Left lobe of liver (tissue), 2 donors: ENCODE data around the gene ACTL8. TPM values are rescaled to one million over a fixed set of nuclear protein-coding genes. Genes with fewer than 3 reads are reported as not detected.
"Not testable (repeated sequence)": the region's sequence is repeated elsewhere in the genome, so short reads cannot be mapped to it uniquely, and the experiment has no call there.

Experiments used
- ATAC-seq: fragments of 200-7000 bp; cut with Tn5 transposase; one replicate; pipeline ENCODE4 v1.9.1; 2020; ENCODE audit warnings: mild to moderate bottlenecking, moderate library complexity
- DNase-seq: peaks from one replicate; pipeline ENCODE4 v3.0.0-alpha.2; 2020; ENCODE audit warnings: low spot score
- total RNA-seq: library from RNA; stranded (reverse); gene quantifications from one replicate; pipeline ENCODE4 v1.2.1, GENCODE V29; 2021
- donor health status: DM: no; HTN: no; CAD: no; lungs with moderate emphysema.
- donor health status: DM: no; HTN: yes; CAD: no.

ACTL8 gene
- total RNA-seq, 1 donor from 2014 or later, result not detected

DNA sequence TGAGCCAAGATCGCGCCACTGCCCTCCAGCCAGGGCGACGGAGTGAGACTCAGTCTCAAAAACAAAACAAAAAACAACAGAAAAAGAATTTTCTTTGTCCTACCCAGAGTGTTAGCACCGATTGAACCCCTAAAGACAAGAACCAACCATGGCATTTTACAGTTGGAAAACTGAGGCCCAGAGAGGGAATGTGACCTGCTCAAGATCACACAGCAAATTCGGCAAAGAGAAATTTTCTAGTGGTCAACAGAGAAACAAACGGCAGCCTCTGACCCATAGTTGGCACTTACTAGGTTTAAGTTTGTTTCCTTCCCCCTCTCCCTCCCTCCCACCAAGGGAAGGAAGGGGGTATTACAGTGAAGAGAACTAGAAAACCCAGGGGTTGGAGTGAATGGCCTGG, 20.5 kb upstream of the ACTL8 start:
- DNase-seq, result no peak

GRCh38 chr1:17735348-17735747, 19.8 kb upstream of the ACTL8 start:
- no peak for DNase-seq
- ATAC-seq, result no peak

More for the DNA sequence above, 20.5 kb upstream of the ACTL8 start:
- no peak for ATAC-seq

- DNase-seq (no peak), ATAC-seq (peak; percentile 82)
Measured at GRCh38 chr1:17735793-17736192, 19.3 kb upstream of the ACTL8 start.

GRCh38 chr1:17736625-17737024, 18.5 kb upstream of the ACTL8 start:
- no peak for ATAC-seq
- DNase-seq, result no peak

DNA sequence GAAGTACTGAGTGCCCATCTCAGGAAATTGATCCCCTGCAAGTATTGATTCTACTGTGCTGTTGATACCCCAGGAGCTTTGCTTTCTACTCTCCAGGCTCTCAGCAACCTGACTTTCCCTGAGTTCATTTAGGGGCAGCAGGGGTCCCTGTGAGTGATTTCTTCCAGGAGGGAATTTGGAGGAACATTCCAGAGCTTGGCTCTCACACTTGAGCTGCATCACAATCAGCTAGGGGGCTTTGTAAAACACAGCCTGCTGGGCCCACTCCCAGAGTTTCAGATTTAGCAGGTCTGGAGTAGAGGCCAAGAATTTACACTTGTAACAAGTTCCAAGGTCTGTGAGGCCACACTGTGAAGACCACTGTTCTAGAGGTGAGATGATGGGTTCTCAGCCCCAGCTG, 16.1 kb upstream of the ACTL8 start:
- DNase-seq, result no peak

GRCh38 chr1:17741052-17741451, 14.1 kb upstream of the ACTL8 start:
- no peak for DNase-seq
- no peak for ATAC-seq

More for the DNA sequence above, 16.1 kb upstream of the ACTL8 start:
- ATAC-seq, result no peak

- no peak for ATAC-seq
- DNase-seq, result no peak
Measured at GRCh38 chr1:17742583-17742982, 12.6 kb upstream of the ACTL8 start.

- ATAC-seq, result no peak
- DNase-seq, result no peak
Measured at GRCh38 chr1:17743008-17743647, 12.0 kb upstream of the ACTL8 start.

- DNase-seq (no peak), ATAC-seq (no peak)
Measured at GRCh38 chr1:17743925-17744324, 11.2 kb upstream of the ACTL8 start.

DNA sequence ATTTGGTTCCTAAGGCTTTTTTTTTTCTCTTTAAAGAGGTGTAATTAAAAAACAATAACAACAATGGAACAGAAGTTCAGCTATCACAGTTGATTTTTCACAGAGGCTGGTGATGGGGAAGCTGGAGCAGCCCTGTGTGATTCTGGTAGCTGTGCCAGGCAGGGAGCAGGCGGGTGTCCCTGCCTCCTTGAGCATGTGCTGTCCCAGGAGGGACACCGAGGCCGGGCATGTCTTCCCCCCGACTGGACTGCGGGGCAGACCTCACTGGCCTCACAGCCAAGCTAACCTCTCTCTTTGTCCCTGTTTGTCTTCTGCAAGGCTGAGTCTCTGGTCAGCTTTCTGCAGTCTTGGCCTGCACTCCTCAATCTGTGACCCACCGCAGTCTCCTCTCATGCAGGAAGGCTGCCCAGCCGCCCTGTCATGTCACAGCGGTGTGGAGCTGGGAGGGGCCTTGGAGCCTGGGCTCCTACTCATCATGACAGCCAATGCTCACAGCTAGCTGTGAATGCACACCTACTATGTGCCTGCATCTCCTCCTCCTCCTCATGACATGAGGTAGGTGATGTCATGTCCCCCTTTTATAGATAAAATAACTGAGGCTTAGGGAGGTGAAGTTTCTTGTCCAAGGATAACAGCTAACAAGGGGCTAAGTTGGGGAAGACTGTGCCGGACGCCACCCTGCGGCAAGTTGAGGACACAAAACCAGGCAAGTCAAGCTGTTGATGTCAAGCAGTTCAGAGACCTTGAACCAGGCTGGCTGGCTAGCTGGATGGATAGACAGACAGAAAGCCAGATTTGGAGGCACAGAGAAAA, 10.3 kb upstream of the ACTL8 start:
- DNase-seq, result no peak
- ATAC-seq, result no peak

- ATAC-seq (no peak), DNase-seq (no peak)
Measured at GRCh38 chr1:17745479-17745955, 9.6 kb upstream of the ACTL8 start.

GRCh38 chr1:17746281-17746680, 8.9 kb upstream of the ACTL8 start:
- DNase-seq, ATAC-seq: not testable (repeated sequence)

- ATAC-seq (no peak), DNase-seq (no peak)
Measured at GRCh38 chr1:17746920-17747319, 8.2 kb upstream of the ACTL8 start.

GRCh38 chr1:17750333-17750732, 4.8 kb upstream of the ACTL8 start:
- ATAC-seq, result no peak

DNA sequence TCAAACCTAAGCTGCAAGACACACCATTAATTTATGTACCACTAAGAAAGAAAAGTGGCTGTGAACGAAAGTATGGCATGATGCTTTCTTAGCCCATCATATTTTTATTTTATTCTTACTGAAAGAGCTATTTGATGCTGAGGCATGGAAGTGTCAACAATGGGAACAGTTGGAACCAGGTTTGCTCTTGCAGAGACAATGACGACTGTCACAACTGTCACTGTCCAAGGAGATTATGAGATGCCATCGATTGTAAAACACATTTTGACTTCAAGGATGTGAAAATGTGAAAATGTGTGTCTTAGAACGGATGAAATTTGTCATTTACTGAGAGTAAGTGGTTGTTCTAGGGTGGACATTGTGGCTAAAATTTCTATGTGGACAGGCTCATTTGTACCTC, 2.8 kb upstream of the ACTL8 start:
- ATAC-seq (no peak), DNase-seq (no peak)

More at GRCh38 chr1:17750333-17750732, 4.8 kb upstream of the ACTL8 start:
- no peak for DNase-seq

GRCh38 chr1:17757426-17757825, 2.3 kb downstream of the ACTL8 start:
- no peak for DNase-seq
- no peak for ATAC-seq

- peak; percentile 35 for ATAC-seq
Measured at GRCh38 chr1:17759114-17759513, 4.0 kb downstream of the ACTL8 start.

GRCh38 chr1:17762313-17762712, 7.2 kb downstream of the ACTL8 start:
- ATAC-seq, result no peak
- DNase-seq, result no peak

More at GRCh38 chr1:17759114-17759513, 4.0 kb downstream of the ACTL8 start:
- no peak for DNase-seq

- DNase-seq (no peak), ATAC-seq (no peak)
Measured at GRCh38 chr1:17763417-17763816, 8.3 kb downstream of the ACTL8 start.

DNA sequence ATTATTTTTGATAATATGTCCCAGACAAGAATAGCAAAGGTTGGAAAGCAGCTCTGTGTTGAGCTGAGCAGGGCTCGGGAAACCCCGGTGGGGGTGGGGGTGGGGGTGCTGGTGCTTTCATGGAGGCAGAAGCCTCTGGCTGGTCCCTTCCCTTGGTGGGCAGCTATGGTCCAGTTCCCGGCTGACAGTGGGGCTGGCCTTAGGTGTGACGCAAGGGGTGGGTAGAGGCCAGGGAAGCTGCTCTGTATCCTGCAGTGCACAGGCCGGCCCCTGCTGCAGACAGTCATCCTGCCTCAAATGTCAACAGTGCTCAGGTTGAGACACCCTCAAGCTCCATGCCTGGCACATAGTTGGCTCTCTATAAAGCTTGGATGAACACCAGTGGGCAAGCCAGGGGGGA, 8.9 kb downstream of the ACTL8 start:
- DNase-seq, result no peak
- no peak for ATAC-seq

- DNase-seq, result no peak
- ATAC-seq, result no peak
Measured at GRCh38 chr1:17764591-17764990, 9.5 kb downstream of the ACTL8 start.
